HepG2 (cell line): ENCODE data around the gene DNLZ. TPM values are rescaled to one million over a fixed set of nuclear protein-coding genes. Genes with fewer than 3 reads are reported as not detected.

Experiments used
- SAP130 ChIP-seq: IDR thresholded peaks from 2 replicates; pipeline ENCODE4 v1.6.1; 2016; ENCODE audit warnings: low read depth
- SMARCC2 ChIP-seq: fragments of 450-650 bp; IDR thresholded peaks from 2 replicates; pipeline ENCODE4 v1.6.1; 2017; ENCODE audit warnings: antibody characterized with exemption, mild to moderate bottlenecking
- polyA plus RNA-seq, 8 experiments: library from polyadenylated mRNA; depleted of rRNA in 3 of 8; stranded (reverse) in 7 of 8; unstranded in 1 of 8; fragments of >200 nt; fragmentation: Illumina TruSeq in 4 of 8; extraction: Trizol in 4 of 8; gene quantifications; 2 replicates each; pipeline versions ENCODE4 v1.2.1 to v1.2.3, GENCODE V29; 2011 to 2016; ENCODE audit warnings: low read depth in 4 of 8, missing spikeins in 1 of 8, mixed read lengths in 1 of 8; ENCODE audit not compliant: insufficient read depth in 1 of 8
- total RNA-seq, 5 experiments: library from RNA; depleted of rRNA; stranded (reverse); fragments of >200 nt; fragmentation: Illumina TruSeq; extraction: Trizol; gene quantifications; 2 replicates each; pipeline ENCODE4 v1.2.3, GENCODE V29; 2016; ENCODE audit warnings: low read depth in 1 of 5
- TF ChIP-seq, protein P1 (sequence below): sonication (generic); formaldehyde crosslinking; IDR thresholded peaks from 2 replicates; pipeline ENCODE4 v1.5.1; 2020; ENCODE audit warnings: mild to moderate bottlenecking, missing genetic modification reagents, moderate library complexity
- TF ChIP-seq, protein P2 (sequence below): sonication (generic); formaldehyde crosslinking; IDR thresholded peaks from 2 replicates; pipeline ENCODE4 v1.4.0; 2020; ENCODE audit warnings: missing genetic modification reagents, mild to moderate bottlenecking, borderline replicate concordance

Gene DNLZ
- total and polyA plus RNA-seq, 2 of the 13 experiments (the other 11 are each of a cell fraction or from before 2014, with no cell fraction given): 3.4 to 8.0 TPM

- TF ChIP-seq, protein P1, sequence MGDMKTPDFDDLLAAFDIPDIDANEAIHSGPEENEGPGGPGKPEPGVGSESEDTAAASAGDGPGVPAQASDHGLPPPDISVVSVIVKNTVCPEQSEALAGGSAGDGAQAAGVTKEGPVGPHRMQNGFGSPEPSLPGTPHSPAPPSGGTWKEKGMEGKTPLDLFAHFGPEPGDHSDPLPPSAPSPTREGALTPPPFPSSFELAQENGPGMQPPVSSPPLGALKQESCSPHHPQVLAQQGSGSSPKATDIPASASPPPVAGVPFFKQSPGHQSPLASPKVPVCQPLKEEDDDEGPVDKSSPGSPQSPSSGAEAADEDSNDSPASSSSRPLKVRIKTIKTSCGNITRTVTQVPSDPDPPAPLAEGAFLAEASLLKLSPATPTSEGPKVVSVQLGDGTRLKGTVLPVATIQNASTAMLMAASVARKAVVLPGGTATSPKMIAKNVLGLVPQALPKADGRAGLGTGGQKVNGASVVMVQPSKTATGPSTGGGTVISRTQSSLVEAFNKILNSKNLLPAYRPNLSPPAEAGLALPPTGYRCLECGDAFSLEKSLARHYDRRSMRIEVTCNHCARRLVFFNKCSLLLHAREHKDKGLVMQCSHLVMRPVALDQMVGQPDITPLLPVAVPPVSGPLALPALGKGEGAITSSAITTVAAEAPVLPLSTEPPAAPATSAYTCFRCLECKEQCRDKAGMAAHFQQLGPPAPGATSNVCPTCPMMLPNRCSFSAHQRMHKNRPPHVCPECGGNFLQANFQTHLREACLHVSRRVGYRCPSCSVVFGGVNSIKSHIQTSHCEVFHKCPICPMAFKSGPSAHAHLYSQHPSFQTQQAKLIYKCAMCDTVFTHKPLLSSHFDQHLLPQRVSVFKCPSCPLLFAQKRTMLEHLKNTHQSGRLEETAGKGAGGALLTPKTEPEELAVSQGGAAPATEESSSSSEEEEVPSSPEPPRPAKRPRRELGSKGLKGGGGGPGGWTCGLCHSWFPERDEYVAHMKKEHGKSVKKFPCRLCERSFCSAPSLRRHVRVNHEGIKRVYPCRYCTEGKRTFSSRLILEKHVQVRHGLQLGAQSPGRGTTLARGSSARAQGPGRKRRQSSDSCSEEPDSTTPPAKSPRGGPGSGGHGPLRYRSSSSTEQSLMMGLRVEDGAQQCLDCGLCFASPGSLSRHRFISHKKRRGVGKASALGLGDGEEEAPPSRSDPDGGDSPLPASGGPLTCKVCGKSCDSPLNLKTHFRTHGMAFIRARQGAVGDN (CRISPR knock-in tag): 0 out of 2 replicates have a peak, but pooled peaks have one; percentile 25
- TF ChIP-seq SAP130 (CRISPR knock-in tag): 0 out of 2 replicates have a peak, but pooled peaks have one; percentile 10
- TF ChIP-seq, protein P2, sequence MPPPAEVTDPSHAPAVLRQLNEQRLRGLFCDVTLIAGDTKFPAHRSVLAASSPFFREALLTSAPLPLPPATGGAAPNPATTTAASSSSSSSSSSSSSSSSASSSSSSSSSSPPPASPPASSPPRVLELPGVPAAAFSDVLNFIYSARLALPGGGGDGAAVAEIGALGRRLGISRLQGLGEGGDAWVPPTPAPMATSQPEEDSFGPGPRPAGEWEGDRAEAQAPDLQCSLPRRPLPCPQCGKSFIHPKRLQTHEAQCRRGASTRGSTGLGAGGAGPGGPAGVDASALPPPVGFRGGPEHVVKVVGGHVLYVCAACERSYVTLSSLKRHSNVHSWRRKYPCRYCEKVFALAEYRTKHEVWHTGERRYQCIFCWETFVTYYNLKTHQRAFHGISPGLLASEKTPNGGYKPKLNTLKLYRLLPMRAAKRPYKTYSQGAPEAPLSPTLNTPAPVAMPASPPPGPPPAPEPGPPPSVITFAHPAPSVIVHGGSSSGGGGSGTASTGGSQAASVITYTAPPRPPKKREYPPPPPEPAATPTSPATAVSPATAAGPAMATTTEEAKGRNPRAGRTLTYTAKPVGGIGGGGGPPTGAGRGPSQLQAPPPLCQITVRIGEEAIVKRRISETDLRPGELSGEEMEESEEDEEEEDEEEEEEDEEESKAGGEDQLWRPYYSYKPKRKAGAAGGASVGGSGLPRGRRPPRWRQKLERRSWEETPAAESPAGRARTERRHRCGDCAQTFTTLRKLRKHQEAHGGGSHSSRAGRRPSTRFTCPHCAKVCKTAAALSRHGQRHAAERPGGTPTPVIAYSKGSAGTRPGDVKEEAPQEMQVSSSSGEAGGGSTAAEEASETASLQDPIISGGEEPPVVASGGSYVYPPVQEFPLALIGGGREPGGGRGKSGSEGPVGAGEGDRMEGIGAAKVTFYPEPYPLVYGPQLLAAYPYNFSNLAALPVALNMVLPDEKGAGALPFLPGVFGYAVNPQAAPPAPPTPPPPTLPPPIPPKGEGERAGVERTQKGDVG (CRISPR knock-in tag): no peak
- no peak for TF ChIP-seq SMARCC2
Measured at GRCh38 chr9:136324501-136325300, 38.8 kb downstream of the DNLZ start (continued).
